Measurements from ENCODE around the gene DNASE2. TPM values are rescaled to one million over a fixed set of nuclear protein-coding genes. Genes with fewer than 3 reads are reported as not detected.
A peak's percentile ranks its signal among the peaks of the same experiment; 100 is the strongest.

Gene DNASE2
- total and polyA plus RNA-seq, 2 donors = 14.6 to 20.8 TPM

DNA sequence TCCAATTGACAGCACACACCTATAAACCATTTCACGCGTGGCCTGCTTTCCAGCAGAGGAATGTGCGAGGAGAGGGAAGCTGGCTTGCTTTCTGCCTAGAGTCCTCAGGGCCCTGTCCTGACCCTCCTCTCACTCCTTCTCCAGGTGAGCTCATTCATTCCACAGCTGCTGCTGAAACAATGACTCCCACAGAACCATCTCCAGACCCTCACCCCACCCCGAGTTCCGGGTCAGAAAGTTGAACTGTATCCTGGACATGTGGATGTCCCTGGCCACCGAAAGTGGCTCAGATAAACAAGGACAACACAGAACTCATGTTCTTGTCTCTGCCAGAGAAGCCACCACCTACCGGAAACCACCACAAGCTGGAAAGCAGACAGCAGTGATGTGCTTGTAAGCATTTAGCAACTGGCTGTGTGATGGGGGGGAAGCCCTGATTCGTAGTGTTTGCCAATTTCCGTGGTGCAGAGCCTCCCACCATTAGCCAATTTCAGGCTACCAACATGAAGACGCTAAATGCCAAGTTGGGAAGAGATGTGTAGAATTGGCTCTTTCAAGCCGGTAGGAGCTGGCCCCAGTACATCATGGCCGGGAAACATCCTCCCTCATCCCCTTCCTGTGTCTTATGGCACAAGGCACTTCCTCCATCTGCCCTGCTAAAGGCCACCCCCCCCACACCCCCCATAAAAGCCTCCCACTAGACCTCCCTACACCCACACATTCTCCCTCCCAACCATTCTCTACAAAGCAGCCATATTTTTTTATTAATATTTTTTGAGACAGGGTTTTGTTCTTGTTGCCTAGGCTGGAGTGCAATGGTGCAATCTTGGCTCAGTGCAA, 32.8 kb upstream of the DNASE2 start:
- H3K4me3 ChIP-seq (ENCODE audit: low read length in 2 of 2) = peak overlapping the region in 1 of 2 donors; percentile 36
- peaks cover 0 to 5% of the 10 kb centered on the region in 2 donors for H3K9me3 ChIP-seq (ENCODE audit: control insufficient read depth in 2 of 2, insufficient read depth in 1 of 2, low read length in 1 of 2)
- H3K27ac ChIP-seq (ENCODE audit: low read depth in 1 of 2, low read length in 1 of 2) = peak overlapping the region; percentile 89 to 99
- H3K36me3 ChIP-seq (ENCODE audit: control insufficient read depth in 2 of 2, insufficient read depth in 2 of 2, low read length in 1 of 2) = no peaks in the 10 kb centered on the region
- DNase-seq (ENCODE audit: low read depth in 6 of 9, low spot score in 9 of 9) = peak in 7 of 9 donors; percentile 46 to 88 (median 63)
- H3K27me3 ChIP-seq (ENCODE audit: control insufficient read depth in 2 of 2, insufficient read depth in 1 of 2, low read length in 1 of 2) = no peaks in the 10 kb centered on the region
- WGBS = 10% methylated on average over 12 of the region's 12 CpGs
- H3K4me1 ChIP-seq (ENCODE audit: control insufficient read depth in 2 of 2, insufficient read depth in 2 of 2, low read length in 2 of 2) = peaks cover 17 to 38% of the 10 kb centered on the region in 2 donors

DNA sequence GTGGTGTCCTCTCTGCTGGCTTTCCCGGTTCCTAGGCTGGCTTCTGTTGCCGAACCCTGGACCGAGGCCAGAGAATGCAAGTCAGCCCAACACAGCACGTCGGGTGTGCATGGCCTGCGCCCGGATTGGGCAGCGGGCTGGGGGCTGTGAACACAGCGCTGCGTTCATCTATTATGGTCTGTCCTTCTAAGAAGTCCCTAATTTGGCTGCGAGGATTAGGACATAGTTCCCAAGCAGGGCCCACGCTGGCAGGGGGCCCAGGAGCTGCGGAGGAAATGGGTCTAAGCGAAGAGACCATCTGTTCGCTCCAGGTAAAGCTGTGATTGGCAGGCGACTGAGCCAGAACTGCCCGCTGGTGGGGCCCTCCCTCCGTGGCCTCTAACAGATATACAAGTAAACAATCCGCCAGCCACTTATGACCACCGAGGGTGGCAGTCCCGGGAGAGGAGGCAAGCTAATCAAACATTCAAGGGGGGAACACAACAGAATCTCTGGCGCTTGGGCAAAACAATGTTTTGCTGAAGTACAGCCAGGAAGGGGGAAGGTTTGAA, 31.8 kb upstream of the DNASE2 start:
- H3K27me3 ChIP-seq (ENCODE audit: control insufficient read depth in 2 of 2, insufficient read depth in 1 of 2, low read length in 1 of 2) = no peaks in the 10 kb centered on the region
- peak overlapping the region in 1 of 2 donors; percentile 13 for H3K4me3 ChIP-seq (ENCODE audit: low read length in 2 of 2)
- H3K4me1 ChIP-seq (ENCODE audit: control insufficient read depth in 2 of 2, insufficient read depth in 2 of 2, low read length in 2 of 2) = peaks cover 17 to 29% of the 10 kb centered on the region in 2 donors
- H3K27ac ChIP-seq (ENCODE audit: low read depth in 1 of 2, low read length in 1 of 2) = peak overlapping the region; percentile 89 to 99
- no peaks in the 10 kb centered on the region for H3K9me3 ChIP-seq (ENCODE audit: control insufficient read depth in 2 of 2, insufficient read depth in 1 of 2, low read length in 1 of 2)
- DNase-seq (ENCODE audit: low read depth in 6 of 9, low spot score in 9 of 9) = peak in 1 of 9 donors; percentile 40
- 25% methylated on average over 22 of the region's 22 CpGs for WGBS
- H3K36me3 ChIP-seq (ENCODE audit: control insufficient read depth in 2 of 2, insufficient read depth in 2 of 2, low read length in 1 of 2) = no peaks in the 10 kb centered on the region

DNA sequence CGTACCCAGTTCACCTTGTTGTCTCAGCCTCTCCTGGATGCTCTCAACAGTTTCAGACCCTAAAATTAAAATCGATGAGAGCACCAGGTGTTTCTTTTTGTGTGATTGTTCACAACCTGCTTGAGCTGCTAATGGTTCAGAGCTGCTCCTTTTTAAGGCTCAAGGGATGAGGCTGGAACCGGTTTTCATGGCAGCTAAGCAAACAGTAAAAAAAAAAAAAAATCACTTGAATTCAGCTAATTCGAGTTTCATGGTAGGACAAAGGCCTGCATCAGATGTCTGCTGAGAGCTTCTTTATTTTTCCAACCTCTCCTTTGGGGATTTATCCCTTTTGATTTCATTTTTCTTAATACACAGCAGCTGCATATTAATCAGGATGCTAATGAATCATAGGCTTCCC, 31.3 kb upstream of the DNASE2 start:
- no peaks in the 10 kb centered on the region for H3K9me3 ChIP-seq (ENCODE audit: control insufficient read depth in 2 of 2, insufficient read depth in 1 of 2, low read length in 1 of 2)
- H3K4me3 ChIP-seq (ENCODE audit: low read length in 2 of 2) = no peak overlapping the region
- 69% methylated on average over 4 of the region's 4 CpGs for WGBS
- H3K36me3 ChIP-seq (ENCODE audit: control insufficient read depth in 2 of 2, insufficient read depth in 2 of 2, low read length in 1 of 2) = no peaks in the 10 kb centered on the region
- peak overlapping the region; percentile 89 to 99 for H3K27ac ChIP-seq (ENCODE audit: low read depth in 1 of 2, low read length in 1 of 2)
- no peak for DNase-seq (ENCODE audit: low read depth in 6 of 9, low spot score in 9 of 9)
- peaks cover 17 to 28% of the 10 kb centered on the region in 2 donors for H3K4me1 ChIP-seq (ENCODE audit: control insufficient read depth in 2 of 2, insufficient read depth in 2 of 2, low read length in 2 of 2)
- no peaks in the 10 kb centered on the region for H3K27me3 ChIP-seq (ENCODE audit: control insufficient read depth in 2 of 2, insufficient read depth in 1 of 2, low read length in 1 of 2)

GRCh38 chr19:12907166-12907565, 25.9 kb upstream of the DNASE2 start:
- no peaks in the 10 kb centered on the region for H3K27me3 ChIP-seq (ENCODE audit: control insufficient read depth in 2 of 2, insufficient read depth in 1 of 2, low read length in 1 of 2)
- H3K9me3 ChIP-seq (ENCODE audit: control insufficient read depth in 2 of 2, insufficient read depth in 1 of 2, low read length in 1 of 2) = no peaks in the 10 kb centered on the region
- no peak overlapping the region for H3K27ac ChIP-seq (ENCODE audit: low read depth in 1 of 2, low read length in 1 of 2)
- DNase-seq (ENCODE audit: low read depth in 6 of 9, low spot score in 9 of 9) = no peak
- 97% methylated on average over 9 of the region's 9 CpGs for WGBS
- peaks cover 0 to 8% of the 10 kb centered on the region in 2 donors for H3K36me3 ChIP-seq (ENCODE audit: control insufficient read depth in 2 of 2, insufficient read depth in 2 of 2, low read length in 1 of 2)
- no peak overlapping the region for H3K4me3 ChIP-seq (ENCODE audit: low read length in 2 of 2)
- peaks cover 0 to 2% of the 10 kb centered on the region in 2 donors for H3K4me1 ChIP-seq (ENCODE audit: control insufficient read depth in 2 of 2, insufficient read depth in 2 of 2, low read length in 2 of 2)

GRCh38 chr19:12899891-12900518, 18.8 kb upstream of the DNASE2 start:
- no peak for DNase-seq (ENCODE audit: low read depth in 6 of 9, low spot score in 9 of 9)
- 95% methylated on average over 10 of the region's 10 CpGs for WGBS
- Histone ChIP-seq H3K9me3 (ENCODE audit: control insufficient read depth in 2 of 2, insufficient read depth in 1 of 2, low read length in 1 of 2) (no peaks in the 10 kb centered on the region), H3K4me1 (ENCODE audit: control insufficient read depth in 2 of 2, insufficient read depth in 2 of 2, low read length in 2 of 2) (no peaks in the 10 kb centered on the region), H3K36me3 (ENCODE audit: control insufficient read depth in 2 of 2, insufficient read depth in 2 of 2, low read length in 1 of 2) (peaks cover 34 to 53% of the 10 kb centered on the region in 2 donors), H3K27ac (ENCODE audit: low read depth in 1 of 2, low read length in 1 of 2) (no peak overlapping the region), H3K27me3 (ENCODE audit: control insufficient read depth in 2 of 2, insufficient read depth in 1 of 2, low read length in 1 of 2) (no peaks in the 10 kb centered on the region), H3K4me3 (ENCODE audit: low read length in 2 of 2) (no peak overlapping the region)

- WGBS = 98% methylated on average over 17 of the region's 17 CpGs
- Histone ChIP-seq H3K27ac (ENCODE audit: low read depth in 1 of 2, low read length in 1 of 2) (no peak overlapping the region), H3K27me3 (ENCODE audit: control insufficient read depth in 2 of 2, insufficient read depth in 1 of 2, low read length in 1 of 2) (no peaks in the 10 kb centered on the region), H3K4me3 (ENCODE audit: low read length in 2 of 2) (no peak overlapping the region), H3K4me1 (ENCODE audit: control insufficient read depth in 2 of 2, insufficient read depth in 2 of 2, low read length in 2 of 2) (peaks cover 5 to 8% of the 10 kb centered on the region in 2 donors), H3K9me3 (ENCODE audit: control insufficient read depth in 2 of 2, insufficient read depth in 1 of 2, low read length in 1 of 2) (no peaks in the 10 kb centered on the region), H3K36me3 (ENCODE audit: control insufficient read depth in 2 of 2, insufficient read depth in 2 of 2, low read length in 1 of 2) (peaks cover 54 to 62% of the 10 kb centered on the region in 2 donors)
- DNase-seq (ENCODE audit: low read depth in 6 of 9, low spot score in 9 of 9) = no peak
These were observed 15.2 kb upstream of the DNASE2 start for GRCh38 chr19:12896460-12896859.

DNA sequence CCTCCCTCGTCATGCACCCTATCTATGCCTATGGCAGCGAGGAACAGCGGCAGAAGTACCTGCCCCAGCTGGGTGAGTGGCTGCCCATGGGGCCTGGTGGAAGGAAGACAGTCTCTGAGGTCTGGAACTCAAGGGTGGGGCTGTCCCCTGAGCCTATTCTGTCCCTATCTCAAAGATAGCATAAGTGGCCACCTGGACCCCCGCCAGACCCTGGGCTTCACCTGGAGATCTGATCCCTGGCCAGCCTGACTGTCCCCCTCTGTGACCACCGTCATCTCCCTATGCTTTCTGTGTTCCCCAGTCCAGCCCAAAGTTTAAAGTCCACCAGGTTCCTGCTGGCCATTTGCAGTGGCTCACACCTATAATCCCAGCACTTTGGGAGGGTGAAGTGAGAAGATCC, 12.3 kb upstream of the DNASE2 start:
- no peak for DNase-seq (ENCODE audit: low read depth in 6 of 9, low spot score in 9 of 9)
- Histone ChIP-seq H3K4me3 (ENCODE audit: low read length in 2 of 2) (no peak overlapping the region), H3K27me3 (ENCODE audit: control insufficient read depth in 2 of 2, insufficient read depth in 1 of 2, low read length in 1 of 2) (no peaks in the 10 kb centered on the region), H3K36me3 (ENCODE audit: control insufficient read depth in 2 of 2, insufficient read depth in 2 of 2, low read length in 1 of 2) (peaks cover 45 to 46% of the 10 kb centered on the region in 2 donors), H3K27ac (ENCODE audit: low read depth in 1 of 2, low read length in 1 of 2) (no peak overlapping the region), H3K4me1 (ENCODE audit: control insufficient read depth in 2 of 2, insufficient read depth in 2 of 2, low read length in 2 of 2) (peaks cover 7 to 16% of the 10 kb centered on the region in 2 donors), H3K9me3 (ENCODE audit: control insufficient read depth in 2 of 2, insufficient read depth in 1 of 2, low read length in 1 of 2) (no peaks in the 10 kb centered on the region)
- 97% methylated on average over 5 of the region's 5 CpGs for WGBS

DNA sequence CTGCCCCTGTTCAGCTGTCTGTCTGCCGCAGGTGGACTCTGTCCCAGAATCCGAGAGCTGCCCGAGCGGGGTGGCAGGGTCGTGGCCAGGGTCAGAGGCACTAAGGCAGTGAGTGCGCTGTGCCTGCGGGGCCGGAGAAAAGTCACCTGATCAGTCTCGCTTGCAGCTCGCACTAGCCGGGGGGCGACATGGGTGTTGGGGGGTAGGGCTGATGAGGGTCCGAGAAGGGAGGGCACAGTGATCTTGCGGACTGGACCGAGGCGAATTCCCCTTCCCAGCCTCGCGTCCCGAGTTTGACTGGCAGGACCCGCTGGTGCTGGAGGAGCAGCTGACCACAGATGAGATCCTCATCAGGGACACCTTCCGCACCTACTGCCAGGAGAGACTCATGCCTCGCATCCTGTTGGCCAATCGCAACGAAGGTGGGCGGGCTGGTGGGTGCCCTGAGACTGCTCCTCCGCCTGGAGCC, 10.3 kb upstream of the DNASE2 start:
- Histone ChIP-seq H3K27me3 (ENCODE audit: control insufficient read depth in 2 of 2, insufficient read depth in 1 of 2, low read length in 1 of 2) (peaks cover 0 to 12% of the 10 kb centered on the region in 2 donors), H3K36me3 (ENCODE audit: control insufficient read depth in 2 of 2, insufficient read depth in 2 of 2, low read length in 1 of 2) (peaks cover 26 to 29% of the 10 kb centered on the region in 2 donors), H3K4me1 (ENCODE audit: control insufficient read depth in 2 of 2, insufficient read depth in 2 of 2, low read length in 2 of 2) (peaks cover 7 to 16% of the 10 kb centered on the region in 2 donors), H3K9me3 (ENCODE audit: control insufficient read depth in 2 of 2, insufficient read depth in 1 of 2, low read length in 1 of 2) (no peaks in the 10 kb centered on the region), H3K27ac (ENCODE audit: low read depth in 1 of 2, low read length in 1 of 2) (no peak overlapping the region), H3K4me3 (ENCODE audit: low read length in 2 of 2) (peak overlapping the region; percentile 63 to 92)
- DNase-seq (ENCODE audit: low read depth in 6 of 9, low spot score in 9 of 9) = no peak
- 13% methylated on average over 26 of the region's 26 CpGs for WGBS

Data from thymus (tissue), 11 donors.